HG03159 (cell line): ENCODE data around the gene VWA3B.
"Not testable (repeated sequence)": the region's sequence is repeated elsewhere in the genome, so short reads cannot be mapped to it uniquely, and the experiment has no call there.

Source experiments
- ATAC-seq: cut with Tn5 transposase; IDR thresholded peaks from one replicate; pipeline ENCODE4 v1.9.1; 2021; ENCODE audit warnings: mild to moderate bottlenecking, moderate library complexity; ENCODE audit not compliant: unreplicated experiment

The VWA3B gene

DNA sequence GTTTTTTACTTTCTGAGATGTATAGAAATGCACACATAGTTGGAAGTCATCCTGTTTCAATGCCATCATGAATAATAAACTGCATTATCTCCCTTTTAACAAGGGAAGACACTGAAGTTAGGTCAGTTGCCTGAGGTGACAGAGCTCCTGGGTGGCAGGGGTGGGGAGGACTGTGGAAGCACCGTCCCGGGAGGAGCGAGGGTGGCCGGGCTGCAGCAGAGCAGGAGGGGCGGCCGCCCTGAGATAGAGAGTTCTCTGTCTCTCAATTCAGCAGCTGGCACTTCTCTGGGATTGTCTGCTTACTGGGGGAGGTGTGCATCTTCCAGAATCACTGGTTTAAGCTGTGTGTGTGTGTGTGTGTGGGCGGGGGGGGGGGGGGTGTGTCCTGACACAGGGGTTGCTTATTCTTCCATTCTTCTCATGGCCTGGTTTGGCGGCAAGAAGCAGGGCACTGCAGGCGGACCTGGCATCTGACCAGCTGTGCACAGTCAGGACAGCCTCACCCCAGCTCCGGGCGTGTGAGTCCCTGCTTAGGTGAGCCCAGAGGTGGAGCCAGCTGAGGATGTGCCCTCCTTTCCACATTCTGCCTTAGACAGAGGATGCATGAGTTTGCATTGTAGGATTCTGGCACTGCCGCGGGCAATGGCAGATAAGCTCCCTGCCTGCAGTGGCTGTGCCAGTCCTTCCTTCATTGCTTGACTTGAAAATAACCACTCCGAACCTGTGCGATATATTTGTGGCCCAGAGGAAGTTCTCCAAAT is 40.4 kb downstream of the VWA3B start:
- no peak for ATAC-seq

DNA sequence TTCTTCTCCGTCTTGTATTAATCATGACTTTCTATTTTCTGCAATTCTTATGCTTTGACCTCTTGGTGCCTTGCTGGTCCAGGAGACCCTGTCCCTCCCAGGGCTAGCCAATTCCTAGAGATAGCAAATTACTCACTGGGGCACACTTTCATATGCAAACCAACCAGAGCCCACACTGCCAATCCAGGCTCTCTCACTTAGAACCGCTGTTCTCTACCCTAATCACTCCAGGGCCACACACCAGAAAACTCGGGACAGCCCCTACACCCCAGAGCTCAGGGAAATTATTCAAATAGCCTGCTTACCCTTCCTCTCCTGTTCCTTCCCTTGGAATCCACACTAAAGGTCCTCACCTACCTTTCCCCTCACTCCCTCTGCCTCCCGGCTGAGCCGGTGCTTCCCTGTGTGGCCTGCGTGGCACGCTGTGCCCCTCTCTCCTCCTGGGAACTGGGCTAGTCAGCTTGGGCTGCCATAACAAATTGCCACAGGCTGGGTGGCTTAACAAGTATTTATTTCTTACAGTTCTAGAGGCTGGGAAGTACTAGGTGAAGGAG is 41.7 kb downstream of the VWA3B start:
- no peak for ATAC-seq

DNA sequence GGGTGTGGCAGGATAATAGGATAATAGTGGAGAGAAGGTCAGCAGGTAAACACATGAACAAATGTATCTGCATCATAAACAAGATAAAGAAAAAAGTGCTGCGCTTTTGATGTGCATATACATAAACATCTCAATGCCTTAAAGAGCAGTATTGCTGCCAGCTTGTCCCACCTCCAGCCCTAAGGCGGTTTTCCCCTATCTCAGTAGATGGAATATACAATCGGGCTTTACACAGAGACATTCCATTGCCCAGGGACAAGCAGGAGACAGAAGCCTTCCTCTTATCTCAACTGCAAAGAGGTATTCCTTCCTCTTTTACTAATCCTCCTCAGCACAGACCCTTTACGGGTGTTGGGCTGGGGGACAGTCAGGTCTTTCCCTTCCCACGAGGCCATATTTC is 43.1 kb downstream of the VWA3B start:
- ATAC-seq, result not testable (repeated sequence)

DNA sequence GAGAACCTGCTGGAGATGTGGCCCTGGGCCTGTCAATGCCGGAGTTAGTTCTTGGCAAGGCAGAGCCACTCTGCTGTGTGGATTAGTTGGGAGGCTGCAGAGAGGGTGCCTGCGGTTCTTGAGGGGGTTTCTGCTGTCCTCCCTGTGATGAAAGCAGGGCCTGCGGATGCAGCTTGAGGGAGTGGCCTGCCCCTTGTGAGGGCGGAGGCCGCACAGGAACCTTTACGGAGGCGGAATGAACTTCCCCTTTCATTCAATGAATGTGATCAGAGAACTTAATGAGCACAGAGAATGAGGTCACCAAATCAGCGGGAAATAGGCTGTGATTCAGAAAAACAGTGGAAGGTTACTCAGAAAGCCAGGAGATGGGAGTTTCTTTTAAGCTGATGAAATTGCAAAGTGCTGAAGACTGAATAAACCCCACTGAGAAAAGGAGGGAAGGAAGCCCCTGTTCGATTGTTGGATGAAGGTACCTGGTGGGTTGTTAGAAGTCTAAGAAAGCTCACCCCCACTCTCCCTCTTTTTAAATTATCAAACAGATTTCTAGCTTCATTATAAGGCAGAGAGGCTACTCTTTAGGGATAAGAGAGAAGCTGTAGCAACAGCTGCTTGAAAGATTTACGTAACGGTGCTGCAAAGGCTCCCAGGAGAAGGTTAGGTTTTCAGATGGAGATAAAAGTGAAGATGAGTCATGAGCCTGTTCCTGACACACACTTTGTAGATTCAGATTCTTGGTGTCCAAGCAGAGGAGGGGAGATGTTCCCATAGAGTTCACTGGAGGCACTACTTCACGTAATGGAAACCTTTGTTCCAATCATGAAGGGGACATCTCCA is 47.4 kb downstream of the VWA3B start:
- no peak for ATAC-seq

DNA sequence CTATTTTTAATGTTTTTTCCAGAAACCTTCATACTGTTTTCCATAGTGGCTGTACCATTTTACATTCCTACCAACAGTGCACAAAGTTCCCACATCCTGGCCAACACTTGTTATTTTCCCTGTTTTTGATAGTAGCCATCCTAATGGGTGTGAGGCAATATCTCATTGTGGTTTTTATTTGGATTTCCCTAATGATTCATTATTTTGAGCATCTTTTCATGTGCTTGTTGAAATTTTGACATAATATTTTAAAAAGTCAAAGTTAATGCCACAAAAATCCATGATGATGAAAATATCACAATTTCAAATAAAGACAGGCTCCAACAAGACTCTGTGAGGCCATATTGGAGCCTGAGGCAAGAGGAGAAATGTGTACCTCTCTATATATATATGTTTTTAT is 50.2 kb downstream of the VWA3B start:
- ATAC-seq, result no peak

DNA sequence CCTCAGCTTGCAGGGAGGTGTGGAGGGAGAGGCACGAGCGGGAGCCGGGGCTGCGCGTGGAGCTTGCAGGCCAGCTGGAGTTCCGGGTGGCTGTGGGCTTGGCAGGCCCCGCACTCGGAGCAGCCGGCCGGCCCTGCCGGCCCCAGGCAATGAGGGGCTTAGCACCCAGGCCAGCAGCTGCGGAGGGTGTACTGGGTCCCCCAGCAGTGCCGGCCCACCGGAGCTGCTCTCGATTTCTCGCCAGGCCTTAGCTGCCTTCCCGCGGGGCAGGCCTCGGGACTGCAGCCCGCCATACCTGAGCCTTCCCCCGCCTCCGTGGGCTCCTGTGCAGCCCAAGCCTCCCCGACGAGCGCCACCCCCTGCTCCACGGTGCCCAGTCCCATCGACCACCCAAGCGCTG is 52.0 kb downstream of the VWA3B start:
- ATAC-seq, result not testable (repeated sequence)

DNA sequence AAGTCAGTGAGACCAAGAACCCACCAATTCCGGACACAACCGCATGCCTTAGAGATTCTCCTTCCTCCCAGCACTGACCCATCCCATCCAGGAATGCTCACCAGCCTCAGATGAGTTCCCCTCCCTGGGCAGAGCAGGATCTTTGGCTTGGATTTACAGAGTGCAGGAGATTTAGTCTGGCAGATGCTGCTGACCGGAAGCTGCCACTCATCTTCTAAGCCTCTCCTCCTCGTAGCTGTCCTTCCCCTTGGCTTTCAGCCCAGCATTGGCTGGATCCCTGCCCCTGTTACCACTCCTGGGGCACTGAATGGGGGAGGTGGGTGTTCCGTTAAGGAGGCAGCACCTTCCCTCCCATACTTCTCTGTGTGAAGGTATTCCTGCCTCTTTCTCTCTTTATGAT is 53.2 kb downstream of the VWA3B start:
- no peak for ATAC-seq

DNA sequence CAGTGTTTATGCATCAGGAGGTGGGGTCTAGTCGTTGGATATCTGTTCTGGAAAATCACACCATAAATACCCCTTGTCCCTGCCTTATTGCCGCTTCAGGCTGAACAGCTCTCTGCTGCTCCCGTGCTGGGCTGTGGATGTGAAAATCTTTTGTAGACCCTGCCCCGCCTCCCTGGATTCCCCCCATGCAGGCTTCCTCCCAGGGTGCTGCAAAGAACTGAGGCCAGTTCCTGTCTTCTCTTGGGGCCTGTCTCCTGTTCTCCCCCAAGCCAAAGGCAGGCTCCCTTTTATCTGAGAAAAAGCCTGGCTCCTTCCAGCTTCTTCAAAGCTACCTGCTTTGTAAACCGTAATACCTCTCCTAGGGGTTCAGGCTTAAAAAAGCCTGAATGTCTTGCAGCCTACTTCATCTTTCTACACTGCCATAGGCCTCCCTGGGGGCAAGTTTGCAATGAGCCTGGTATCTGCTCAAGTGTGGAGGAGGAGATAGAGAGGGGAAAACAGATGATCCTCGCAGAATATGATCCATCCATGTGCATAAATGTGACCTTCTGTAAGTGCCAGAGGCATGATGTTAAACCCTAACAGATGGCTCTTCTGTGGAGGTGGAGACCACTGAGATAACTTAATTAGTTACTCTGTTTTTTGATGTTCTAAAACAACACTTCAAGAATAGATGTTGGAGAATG is 55.3 kb downstream of the VWA3B start:
- ATAC-seq, result no peak

DNA sequence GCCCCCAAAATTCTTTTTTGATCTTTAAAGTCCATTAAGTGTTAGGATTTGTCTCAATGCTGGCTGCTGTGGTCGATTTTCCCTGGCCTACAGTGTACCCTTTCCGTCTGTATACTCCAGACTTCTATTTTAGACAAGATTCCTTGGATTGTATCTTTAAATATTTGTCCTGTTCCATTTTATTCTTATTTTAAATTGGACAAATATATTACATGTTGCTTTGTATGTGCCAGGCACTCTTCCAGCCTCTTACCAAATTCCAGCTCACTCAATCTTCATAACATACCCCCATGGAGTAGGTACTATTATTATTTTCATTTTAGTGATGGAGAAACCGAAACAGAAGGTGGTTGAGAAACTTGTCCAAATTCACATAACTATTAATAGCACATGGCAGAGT is 58.1 kb downstream of the VWA3B start:
- ATAC-seq, result no peak

DNA sequence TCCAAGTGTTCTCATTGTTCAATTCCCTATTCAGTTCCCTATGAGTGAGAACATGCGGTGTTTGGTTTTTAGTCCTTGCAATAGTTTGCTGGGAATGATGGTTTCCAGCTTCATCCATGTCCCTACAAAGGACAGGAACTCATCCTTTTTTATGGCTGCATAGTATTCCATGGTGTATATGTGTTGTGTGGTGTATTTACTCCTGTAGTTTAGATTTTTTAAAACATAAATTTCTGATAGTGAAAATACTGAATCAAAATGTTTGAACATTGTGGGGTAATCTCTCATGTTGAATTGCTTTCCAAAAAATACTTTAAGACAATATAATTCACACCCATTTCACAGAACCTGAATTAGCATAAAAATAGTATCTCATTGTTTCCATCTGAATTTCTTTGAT is 60.9 kb downstream of the VWA3B start:
- not testable (repeated sequence) for ATAC-seq

DNA sequence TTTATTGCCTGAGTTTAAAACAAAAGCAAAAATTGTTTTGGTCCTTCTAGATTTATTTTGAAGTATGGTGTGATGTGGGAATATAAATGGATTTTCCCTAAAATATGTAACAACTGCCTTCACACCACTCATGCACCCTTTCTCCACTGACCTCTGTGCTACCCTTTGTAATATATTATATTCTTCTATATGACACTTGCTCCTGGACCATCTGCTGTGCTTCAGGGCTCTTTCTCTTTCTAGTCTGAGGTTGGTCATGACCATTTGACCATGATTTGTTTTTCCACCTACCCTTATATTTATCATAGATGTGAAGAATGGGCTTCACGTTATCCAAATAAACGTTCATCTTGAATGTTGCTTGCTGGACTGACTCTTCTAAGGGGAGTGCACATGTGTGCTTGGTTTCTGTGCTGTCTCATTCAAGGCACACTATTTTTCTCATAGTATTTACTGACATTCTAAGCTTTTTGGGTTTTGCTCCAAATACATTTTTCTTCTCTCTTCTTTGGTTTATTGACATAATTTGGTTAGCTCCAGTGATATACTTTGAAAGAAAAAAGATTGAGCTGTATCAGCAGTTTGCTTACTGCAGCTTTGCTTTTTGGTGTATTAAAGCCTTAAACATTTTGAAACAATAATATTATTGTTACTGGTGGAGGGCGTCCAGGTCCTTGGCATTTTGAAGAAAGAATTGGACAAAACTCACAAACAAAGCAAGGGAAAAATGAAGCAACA is 61.8 kb downstream of the VWA3B start:
- no peak for ATAC-seq

DNA sequence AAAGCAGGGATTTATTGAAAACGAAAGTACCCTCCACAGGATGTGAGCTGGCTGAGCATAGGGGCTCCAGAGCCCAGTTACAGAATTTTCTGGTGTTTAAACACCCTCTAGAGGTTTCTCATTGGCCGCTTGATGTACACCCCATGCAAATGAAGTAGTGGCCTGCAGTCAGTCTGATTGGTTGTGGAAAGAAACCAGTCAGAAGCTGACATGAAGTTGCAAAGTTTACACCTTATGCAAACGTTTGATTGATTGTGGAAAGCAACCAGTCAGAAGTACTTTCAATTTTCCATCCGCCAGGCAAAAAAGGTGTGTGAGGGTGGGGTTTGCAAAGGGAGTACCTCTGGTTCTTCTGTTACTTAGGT is 62.3 kb downstream of the VWA3B start:
- ATAC-seq, result no peak

DNA sequence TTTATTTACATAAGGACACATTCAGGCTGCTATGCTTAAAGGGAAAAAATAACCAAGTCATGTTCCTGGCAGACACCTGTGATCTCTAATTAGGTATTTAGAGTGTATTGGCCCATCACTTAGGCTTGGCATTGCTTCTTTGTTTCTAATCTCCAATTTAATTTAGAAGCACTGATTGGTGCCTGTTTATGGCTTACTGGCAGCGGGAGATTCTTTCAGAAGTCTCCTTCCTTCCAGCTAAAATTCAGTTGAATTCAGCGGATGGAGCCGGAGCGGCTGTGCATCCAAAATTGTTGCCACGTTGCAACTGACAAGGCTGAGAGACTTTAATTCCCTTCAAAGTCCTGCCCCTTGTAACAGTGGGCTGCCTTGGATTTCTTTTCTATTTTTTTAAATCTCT is 66.5 kb downstream of the VWA3B start:
- ATAC-seq, result no peak

DNA sequence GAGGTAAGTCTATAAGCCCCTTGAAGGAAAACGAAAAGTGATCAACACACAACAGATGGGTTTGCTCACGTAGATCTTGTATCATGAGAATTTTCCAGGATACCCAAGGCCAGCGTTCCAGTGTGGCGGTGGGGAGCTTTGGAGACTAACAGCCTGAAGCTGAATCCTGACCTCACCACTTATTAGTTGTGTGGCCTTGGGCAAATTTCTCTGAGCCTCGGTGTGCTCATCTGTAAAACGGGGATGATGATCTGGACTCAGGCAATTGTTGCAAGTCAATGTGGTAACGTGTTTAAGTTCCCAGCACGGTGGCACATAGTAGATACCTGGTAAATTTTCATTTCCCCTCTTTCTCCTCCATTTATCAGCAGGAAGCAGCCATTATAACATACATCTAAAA is 68.3 kb downstream of the VWA3B start:
- no peak for ATAC-seq

DNA sequence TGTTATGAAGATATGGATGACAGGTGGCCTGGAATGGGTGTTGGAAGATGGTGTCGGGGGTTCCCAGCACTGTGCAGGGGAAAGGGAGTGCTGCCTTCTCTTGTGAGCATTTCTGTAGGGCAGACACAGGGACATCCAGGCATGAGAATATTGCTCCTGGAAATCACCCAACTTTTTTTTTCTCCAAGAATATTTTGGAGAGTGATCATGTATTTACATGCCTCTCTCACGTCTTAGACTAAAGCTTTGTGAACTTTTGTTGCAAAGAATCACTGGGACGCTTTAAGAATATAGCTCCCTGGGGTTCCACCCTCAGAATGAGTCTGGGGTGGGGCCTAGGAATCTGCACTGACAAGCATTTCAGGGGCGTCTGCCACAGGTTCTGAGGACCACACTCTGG is 68.7 kb downstream of the VWA3B start:
- no peak for ATAC-seq

DNA sequence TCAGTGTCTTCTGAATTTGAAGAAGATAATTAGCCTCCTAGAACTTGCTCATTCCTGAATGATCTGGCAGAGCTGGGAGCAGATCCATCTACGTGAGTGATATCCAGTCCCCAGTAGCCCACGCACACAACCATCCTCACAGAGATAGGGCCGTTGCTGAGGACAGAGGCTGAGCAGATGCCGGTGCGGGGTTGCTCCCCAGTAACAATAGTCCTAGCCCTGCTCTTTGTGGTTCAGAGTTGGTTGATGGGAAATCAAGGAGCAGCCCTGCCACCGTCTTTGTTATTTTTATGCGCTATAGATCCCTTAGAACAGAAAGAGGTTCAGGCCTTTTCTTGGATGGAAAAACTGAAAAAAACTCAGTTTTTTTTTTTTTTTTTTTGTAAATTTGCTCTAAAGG is 69.3 kb downstream of the VWA3B start:
- ATAC-seq, result no peak

DNA sequence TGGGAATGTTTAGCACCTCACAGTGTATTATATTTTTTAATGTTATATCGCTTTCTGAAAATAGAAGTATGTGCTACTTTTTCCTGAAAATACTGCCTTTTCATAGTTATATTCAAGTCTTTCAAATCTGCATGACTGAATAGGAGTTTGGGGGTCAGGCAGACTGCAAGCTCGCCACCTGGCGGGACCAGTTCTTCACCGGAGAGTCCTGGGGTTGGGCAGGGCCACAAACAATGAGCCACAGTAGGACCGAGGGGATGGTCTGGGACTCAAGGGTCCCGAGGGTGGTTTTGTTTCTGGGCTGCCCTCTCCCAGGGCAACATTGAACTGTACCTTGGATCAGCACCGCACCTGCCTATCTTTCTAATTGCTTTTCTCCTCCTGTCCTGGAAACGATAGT is 70.6 kb downstream of the VWA3B start:
- no peak for ATAC-seq

DNA sequence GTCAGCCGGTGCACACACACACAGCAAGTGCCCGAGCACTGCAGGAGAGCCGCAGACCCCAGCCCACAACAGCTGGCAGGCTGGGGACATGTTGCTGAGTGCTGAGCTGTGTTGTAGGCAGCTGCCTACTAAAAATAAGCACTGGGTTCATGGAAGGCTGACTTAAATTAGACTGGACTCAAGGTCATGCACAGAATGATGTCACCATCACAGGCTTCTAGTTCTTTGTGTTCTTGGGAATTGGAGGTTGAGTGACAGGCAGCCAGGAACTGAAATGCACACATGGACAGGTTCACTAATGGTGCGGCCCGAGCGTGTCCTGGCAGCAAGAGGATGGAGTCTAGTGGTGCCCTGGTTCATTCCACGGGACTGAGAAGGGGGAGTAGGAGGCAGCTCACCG is 71.3 kb downstream of the VWA3B start:
- no peak for ATAC-seq

DNA sequence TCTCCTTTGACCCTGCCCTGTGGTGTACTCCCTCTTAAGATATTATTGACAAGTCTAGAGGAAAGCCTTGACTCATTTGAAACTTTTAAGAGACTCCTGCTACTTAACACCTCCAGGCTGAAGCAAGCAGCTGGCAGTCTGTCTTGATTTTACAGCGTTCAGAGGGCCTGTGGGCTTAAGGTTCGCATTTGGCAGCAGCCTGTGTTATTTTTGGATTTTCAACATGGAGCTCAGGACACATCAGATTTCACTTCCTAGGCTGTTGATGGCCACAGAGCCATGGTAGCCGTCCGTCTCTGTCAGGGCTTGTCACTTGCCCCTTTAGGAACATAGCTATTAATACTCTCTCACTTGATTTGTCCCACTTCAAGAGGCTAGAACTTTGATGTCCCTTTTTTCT is 73.6 kb downstream of the VWA3B start:
- ATAC-seq, result no peak

DNA sequence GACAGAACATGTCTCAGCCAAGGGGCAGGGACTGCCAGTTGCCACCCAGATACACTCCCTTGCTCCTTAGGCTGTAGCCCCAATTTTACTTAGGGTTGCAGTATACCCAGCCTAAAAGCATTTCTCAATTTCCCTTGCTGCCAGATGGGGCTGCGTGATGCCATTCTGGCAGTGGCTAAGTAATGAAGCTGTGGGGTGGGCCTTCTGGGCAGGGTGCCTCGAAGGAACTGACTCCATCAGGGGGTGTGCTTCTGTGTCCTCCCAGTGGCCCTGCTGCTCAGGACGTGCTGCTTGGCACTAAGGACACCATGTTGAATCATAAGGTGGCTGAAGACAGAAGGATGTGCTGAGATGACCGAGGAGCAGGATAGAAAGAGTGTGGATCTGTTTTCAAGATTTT is 74.2 kb downstream of the VWA3B start:
- no peak for ATAC-seq

DNA sequence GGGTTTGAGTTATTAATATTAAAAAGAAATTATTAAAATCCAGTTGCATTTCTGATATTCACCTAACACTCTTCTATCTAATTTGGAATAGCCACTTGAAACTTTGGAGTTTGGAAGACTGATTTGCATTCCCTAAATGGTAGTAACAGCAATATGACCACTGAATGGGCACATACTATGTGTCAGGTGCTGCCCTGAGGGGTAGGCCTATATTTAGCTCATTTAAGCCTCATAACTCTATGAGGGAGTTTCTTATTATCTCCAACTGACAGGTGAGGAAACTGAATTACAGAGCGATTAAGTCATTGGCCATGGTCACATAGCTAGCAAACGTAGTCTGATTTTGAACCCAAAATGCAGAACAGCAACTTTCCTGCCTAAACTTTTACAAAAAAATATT is 77.3 kb downstream of the VWA3B start:
- no peak for ATAC-seq
